ENCODE data around the gene C19orf25. TPM values are rescaled to one million over a fixed set of nuclear protein-coding genes. Genes with fewer than 3 reads are reported as not detected.

C19orf25 gene
- total and polyA plus RNA-seq, 10 of the 15 experiments (the other 5 are each of a cell fraction or from before 2014, with no cell fraction given): 1.2 to 67.0 (median 25.6) TPM

- TF ChIP-seq PAX8 (IDR thresholded peaks at IDR 0.05): no peak
- TF ChIP-seq NR2C1 (IDR thresholded peaks at IDR 0.05): no peak
- no peak for TF ChIP-seq POLR2AphosphoS2 (IDR thresholded peaks at IDR 0.05; ENCODE audit: low read depth, low read length)
- no peak for TF ChIP-seq ZNF384 (IDR thresholded peaks at IDR 0.05; ENCODE audit: borderline replicate concordance, low read depth, low read length)
- TF ChIP-seq SP1 (IDR thresholded peaks at IDR 0.05; ENCODE audit: low read depth, low read length): peak; percentile 97
- TF ChIP-seq RELB (IDR thresholded peaks at IDR 0.05; ENCODE audit: low read depth): peak; percentile 35; the same call in 1 of the 2 replicates
These were observed 28.9 kb upstream of the C19orf25 start (continued) for GRCh38 chr19:1507763-1508506.

GRCh38 chr19:1507192-1507660, 28.2 kb upstream of the C19orf25 start:
- no peak overlapping the region for H3K4me2 ChIP-seq (ENCODE audit: control insufficient read depth, insufficient read depth)
- no peaks in the 10 kb centered on the region for H3K4me1 ChIP-seq (ENCODE audit: control insufficient read depth, insufficient read depth, low read length)
- no peaks in the 10 kb centered on the region for H3K79me2 ChIP-seq (ENCODE audit: control insufficient read depth, insufficient read depth, low read length)
- ATAC-seq (no peak), FAIRE-seq (no peak), DNase-seq (ENCODE audit: low read depth, low spot score) (no peak)
- H2AFZ ChIP-seq (ENCODE audit: control insufficient read depth, low read depth, low read length): peak overlapping the region; percentile 7; the same call in 1 of the 2 replicates
- RAD21 ChIA-PET (ENCODE audit: unreplicated experiment): no interaction called here
- no peaks in the 10 kb centered on the region; a peak in 2 of 4 replicates for H3K27me3 ChIP-seq (replicated peaks in 1 of 2; ENCODE audit: control insufficient read depth in 2 of 2, insufficient read depth in 2 of 2, low read length in 1 of 2)
- no peaks in the 10 kb centered on the region; the same call in 2 of the 3 replicates for H3K9me3 ChIP-seq (replicated peaks; ENCODE audit: control insufficient read depth, insufficient read depth, low read length)
- intact Hi-C loops (cut with micrococcal nuclease; ENCODE audit: unreplicated experiment) (no loop called here), in situ Hi-C loops (cut with MboI) (no loop called here)
- 74% methylated on average over 22 of the region's 23 CpGs for WGBS (ENCODE audit: insufficient coverage, insufficient replicate concordance, low lambda C conversion rate, missing lambda C conversion rate)
- CTCF ChIA-PET: no interaction called here
- H3K36me3 ChIP-seq (ENCODE audit: control insufficient read depth in 2 of 2, insufficient read depth in 2 of 2, low read length in 1 of 2): no peaks in the 10 kb centered on the region
- H3K27ac ChIP-seq (ENCODE audit: control insufficient read depth, insufficient read depth): no peak overlapping the region
- H3K4me3 ChIP-seq: no peak overlapping the region
- SMC1A ChIA-PET (ENCODE audit: uncharacterized antibody, unreplicated experiment): no interaction called here
- TF ChIP-seq SREBF1 (IDR thresholded peaks at IDR 0.05; ENCODE audit: low read length): no peak
- TF ChIP-seq CREM (IDR thresholded peaks at IDR 0.05; ENCODE audit: low read depth): no peak
- TF ChIP-seq NFYB (IDR thresholded peaks at IDR 0.05; ENCODE audit: insufficient read depth, low read depth, low read length): no peak
- no peak for TF ChIP-seq BHLHE40 (IDR thresholded peaks at IDR 0.05; ENCODE audit: borderline replicate concordance in 1 of 2, low read depth in 2 of 2, low read length in 1 of 2)
- TF ChIP-seq RFX5 (IDR thresholded peaks at IDR 0.05; ENCODE audit: low read depth, low read length): no peak
- TF ChIP-seq NR2C2 (IDR thresholded peaks at IDR 0.05; ENCODE audit: borderline replicate concordance, control insufficient read depth, insufficient read length, low read depth): no peak
- no peak for TF ChIP-seq TCF7 (IDR thresholded peaks at IDR 0.05; ENCODE audit: borderline replicate concordance)
- TF ChIP-seq BCL11A (IDR thresholded peaks at IDR 0.05; ENCODE audit: low read depth, low read length): no peak
- TF ChIP-seq NBN (IDR thresholded peaks at IDR 0.05): no peak
- no peak for TF ChIP-seq GATAD2B (conservative IDR thresholded peaks at IDR 0.05; ENCODE audit: low read depth)
- TF ChIP-seq SMAD1 (IDR thresholded peaks at IDR 0.05; ENCODE audit: low read depth, partially characterized antibody): no peak
- no peak for TF ChIP-seq EP300 (IDR thresholded peaks at IDR 0.05; ENCODE audit: borderline replicate concordance in 1 of 2, control insufficient read depth in 1 of 2, low read depth in 2 of 2, low read length in 2 of 2)
- no peak for TF ChIP-seq RAD21 (IDR thresholded peaks at IDR 0.05; ENCODE audit: insufficient read depth, low read depth, low read length)
- no peak for TF ChIP-seq CHD2 (IDR thresholded peaks at IDR 0.05; ENCODE audit: borderline replicate concordance, low read depth, low read length)
- no peak for TF ChIP-seq ZNF24 (IDR thresholded peaks at IDR 0.05)
- TF ChIP-seq ATF7 (IDR thresholded peaks at IDR 0.05; ENCODE audit: low read depth): no peak
- no peak for TF ChIP-seq EZH2 (IDR thresholded peaks at IDR 0.05; ENCODE audit: borderline replicate concordance, control insufficient read depth, low read depth, low read length)
- TF ChIP-seq WRNIP1 (IDR thresholded peaks at IDR 0.05; ENCODE audit: borderline replicate concordance, low read depth, low read length): no peak
- no peak for TF ChIP-seq JUNB (IDR thresholded peaks at IDR 0.05)
- BruUV-seq (replicated peaks): no TSS peak
- POLR2A ChIA-PET: no interaction called here
- H4K20me1 ChIP-seq (ENCODE audit: control insufficient read depth, insufficient read depth): no peaks in the 10 kb centered on the region
- H3K9ac ChIP-seq (ENCODE audit: control insufficient read depth, insufficient read depth, low read length): no peak overlapping the region

All from GM12878 (cell line).